ENCODE results near the gene TTN. TPM values are rescaled to one million over a fixed set of nuclear protein-coding genes. Genes with fewer than 3 reads are reported as not detected.

Gene TTN
- total RNA-seq, 1 experiment from 2014 or later, result 0.05 TPM

- no peaks in the 10 kb centered on the region for H3K4me1 ChIP-seq (ENCODE audit: control insufficient read depth in 1 of 2, insufficient read depth in 2 of 2, low read length in 2 of 2)
- ChIA-PET RAD21 (ENCODE audit: low non-redundant PET in 1 of 2, low total read pairs in 2 of 2, uncharacterized antibody in 2 of 2, unreplicated experiment in 2 of 2) (no interaction called here), CTCF (interaction anchor here (0.6 to 2.0 kb wide), 18 partner anchors 10 to 588 kb away, joined by 3 to 28 read pairs (median 4); partner anchors contain the start of genes PJVK, PRKRA and RBM45), POLR2A (no interaction called here)
- no peak overlapping the region for H2AFZ ChIP-seq (ENCODE audit: low read depth, low read length, poor library complexity, severe bottlenecking)
- H3K79me2 ChIP-seq (ENCODE audit: insufficient read depth, low read length), result no peaks in the 10 kb centered on the region
- no peak overlapping the region for H3K4me2 ChIP-seq (ENCODE audit: low read length)
- no peak for TF ChIP-seq JUND (IDR thresholded peaks at IDR 0.05)
- TF ChIP-seq EZH2 (IDR thresholded peaks at IDR 0.05), result no peak
- TF ChIP-seq CEBPB (IDR thresholded peaks at IDR 0.05; ENCODE audit: low read depth), result no peak
- TF ChIP-seq YY1 (IDR thresholded peaks at IDR 0.05; ENCODE audit: extremely low read depth, insufficient replicate concordance, low read depth, low read length), result no peak
- TF ChIP-seq, protein P1, sequence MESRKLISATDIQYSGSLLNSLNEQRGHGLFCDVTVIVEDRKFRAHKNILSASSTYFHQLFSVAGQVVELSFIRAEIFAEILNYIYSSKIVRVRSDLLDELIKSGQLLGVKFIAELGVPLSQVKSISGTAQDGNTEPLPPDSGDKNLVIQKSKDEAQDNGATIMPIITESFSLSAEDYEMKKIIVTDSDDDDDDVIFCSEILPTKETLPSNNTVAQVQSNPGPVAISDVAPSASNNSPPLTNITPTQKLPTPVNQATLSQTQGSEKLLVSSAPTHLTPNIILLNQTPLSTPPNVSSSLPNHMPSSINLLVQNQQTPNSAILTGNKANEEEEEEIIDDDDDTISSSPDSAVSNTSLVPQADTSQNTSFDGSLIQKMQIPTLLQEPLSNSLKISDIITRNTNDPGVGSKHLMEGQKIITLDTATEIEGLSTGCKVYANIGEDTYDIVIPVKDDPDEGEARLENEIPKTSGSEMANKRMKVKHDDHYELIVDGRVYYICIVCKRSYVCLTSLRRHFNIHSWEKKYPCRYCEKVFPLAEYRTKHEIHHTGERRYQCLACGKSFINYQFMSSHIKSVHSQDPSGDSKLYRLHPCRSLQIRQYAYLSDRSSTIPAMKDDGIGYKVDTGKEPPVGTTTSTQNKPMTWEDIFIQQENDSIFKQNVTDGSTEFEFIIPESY (IDR thresholded peaks at IDR 0.05; ENCODE audit: extremely low read depth, insufficient replicate concordance, low read length), result no peak
- DNase-seq (ENCODE audit: low read depth, low spot score), result no peak
- H4K20me1 ChIP-seq (ENCODE audit: insufficient read depth), result no peaks in the 10 kb centered on the region
- H3K9ac ChIP-seq (ENCODE audit: low read length), result no peak overlapping the region
- no peak overlapping the region for H3K27ac ChIP-seq (ENCODE audit: low read depth, low read length)
- peaks cover 50% of the 10 kb centered on the region for H3K27me3 ChIP-seq (ENCODE audit: insufficient read depth, low read length)
- H3K36me3 ChIP-seq (ENCODE audit: control insufficient read depth in 1 of 2, insufficient read depth in 2 of 2, low read length in 2 of 2), result no peaks in the 10 kb centered on the region
- H3K9me2 ChIP-seq (ENCODE audit: insufficient read depth), result no peaks in the 10 kb centered on the region
- H3K4me3 ChIP-seq (replicated peaks in 1 of 2; ENCODE audit: low read depth in 1 of 2, low read length in 2 of 2), result no peak overlapping the region
- intact Hi-C loops (cut with micrococcal nuclease), result no loop called here
- ATAC-seq, result no peak
- H3K9me3 ChIP-seq (ENCODE audit: control insufficient read depth in 1 of 2, insufficient read depth in 1 of 2, low read depth in 1 of 2, low read length in 2 of 2), result no peaks in the 10 kb centered on the region
- BruUV-seq (replicated peaks), result no TSS peak
These were observed 107.1 kb downstream of the TTN start for GRCh38 chr2:178700136-178700535.

DNA sequence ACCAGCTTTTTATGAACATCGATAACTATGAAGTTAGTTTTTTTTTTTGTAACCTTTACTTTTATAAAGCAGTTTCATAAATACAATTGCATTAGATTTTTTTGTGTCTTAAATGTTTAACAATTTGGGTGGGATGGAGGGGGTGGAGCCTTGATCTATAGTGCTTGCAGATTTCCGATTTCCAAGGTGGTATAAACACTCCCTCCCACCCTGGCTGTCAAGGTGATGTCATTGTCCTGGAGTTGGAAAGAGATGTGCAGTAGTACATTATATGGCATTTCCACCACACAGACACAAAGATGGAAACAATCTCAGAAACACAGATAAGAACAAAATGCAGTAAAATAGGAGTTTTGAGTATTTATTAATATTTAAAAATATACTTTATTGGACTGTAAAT, 114.4 kb downstream of the TTN start:
- no peaks in the 10 kb centered on the region for H3K79me2 ChIP-seq (ENCODE audit: insufficient read depth, low read length)
- BruUV-seq (replicated peaks), result no TSS peak
- no peak overlapping the region for H3K9ac ChIP-seq (ENCODE audit: low read length)
- H3K27me3 ChIP-seq (ENCODE audit: insufficient read depth, low read length), result peaks cover 85% of the 10 kb centered on the region
- DNase-seq (ENCODE audit: low read depth, low spot score) (no peak), ATAC-seq (no peak)
- ChIA-PET CTCF (interaction anchor here (1.3 kb wide), 1 partner anchor 10 kb away, joined by 3 read pairs; no protein-coding TSS in a partner anchor), POLR2A (no interaction called here), RAD21 (ENCODE audit: low non-redundant PET in 1 of 2, low total read pairs in 2 of 2, uncharacterized antibody in 2 of 2, unreplicated experiment in 2 of 2) (no interaction called here)
- no peaks in the 10 kb centered on the region for H3K9me2 ChIP-seq (ENCODE audit: insufficient read depth)
- H3K4me1 ChIP-seq (ENCODE audit: control insufficient read depth in 1 of 2, insufficient read depth in 2 of 2, low read length in 2 of 2), result no peaks in the 10 kb centered on the region
- H3K27ac ChIP-seq (ENCODE audit: low read depth, low read length), result no peak overlapping the region
- no peaks in the 10 kb centered on the region for H3K9me3 ChIP-seq (ENCODE audit: control insufficient read depth in 1 of 2, insufficient read depth in 1 of 2, low read depth in 1 of 2, low read length in 2 of 2)
- no peak overlapping the region for H2AFZ ChIP-seq (ENCODE audit: low read depth, low read length, poor library complexity, severe bottlenecking)
- intact Hi-C loops (cut with micrococcal nuclease), result no loop called here
- H3K36me3 ChIP-seq (ENCODE audit: control insufficient read depth in 1 of 2, insufficient read depth in 2 of 2, low read length in 2 of 2), result no peaks in the 10 kb centered on the region
- 0 out of 2 replicates have a peak, but pooled peaks cover 2% of the 10 kb centered on the region for H4K20me1 ChIP-seq (ENCODE audit: insufficient read depth)
- no peak overlapping the region for H3K4me2 ChIP-seq (ENCODE audit: low read length)
- no peak overlapping the region for H3K4me3 ChIP-seq (replicated peaks in 1 of 2; ENCODE audit: low read depth in 1 of 2, low read length in 2 of 2)
- no peak for TF ChIP-seq ZNF274 (IDR thresholded peaks at IDR 0.05; ENCODE audit: low read depth, low read length)
- TF ChIP-seq POLR2AphosphoS5 (IDR thresholded peaks at IDR 0.05; ENCODE audit: low read depth, low read length), result no peak
- no peak for TF ChIP-seq CTCF (IDR thresholded peaks at IDR 0.05 in 2 of 3, conservative IDR thresholded peaks at IDR 0.05 in 1 of 3; ENCODE audit: borderline replicate concordance in 1 of 3, insufficient read depth in 1 of 3, low read depth in 2 of 3, low read length in 2 of 3)

Data from HCT116 (cell line).